NT2/D1 (cell line): Measurements from ENCODE around the gene TMEM50A.

Experiments used
- SUZ12 ChIP-seq: IDR thresholded peaks from 2 replicates; pipeline ENCODE4 v1.6.1; 2011; ENCODE audit not compliant: insufficient read length, insufficient read depth; ENCODE audit errors: extremely low read depth
- ZNF274 ChIP-seq: IDR thresholded peaks from 2 replicates; pipeline ENCODE4 v1.6.1; 2011; ENCODE audit warnings: mild to moderate bottlenecking, low read depth, low read length

- TF ChIP-seq ZNF274 (no peak), SUZ12 (no peak)
Observed at GRCh38 chr1:25347556-25347955, 9.4 kb downstream of the TMEM50A start.
